CD4-positive, CD25-positive, alpha-beta regulatory T cell (primary cell): ENCODE measurements around the gene NTM. TPM values are rescaled to one million over a fixed set of nuclear protein-coding genes. Genes with fewer than 3 reads are reported as not detected.

ENCODE experiments used
- ATAC-seq, 2 donors: fragments of 150-1000 bp; cut with Tn5 transposase; one replicate each; pipeline ENCODE4 v1.10.0; 2021; ENCODE audit warnings: low read depth in 2 of 2, moderate number of reproducible peaks in 2 of 2, moderate library complexity in 1 of 2
- DNase-seq, 3 donors: peaks; one replicate each; pipeline versions ENCODE4 v3.0.0 to v3.0.0-alpha.2; 2012 to 2022; ENCODE audit warnings: mixed read lengths in 1 of 3
- H3K27ac ChIP-seq: one replicate; pipeline ENCODE4 v1.7.0; 2013; ENCODE audit warnings: mild to moderate bottlenecking, low read length; ENCODE audit not compliant: insufficient read depth, poor library complexity, severe bottlenecking
- H3K27me3 ChIP-seq: one replicate; pipeline ENCODE4 v1.7.0; 2013; ENCODE audit warnings: low read length; ENCODE audit not compliant: control insufficient read depth, insufficient read depth
- H3K36me3 ChIP-seq: one replicate; pipeline ENCODE4 v1.7.0; 2013; ENCODE audit warnings: mild to moderate bottlenecking, low read length, moderate library complexity; ENCODE audit not compliant: control insufficient read depth, insufficient read depth
- H3K4me1 ChIP-seq: 2 replicates; pipeline ENCODE4 v1.7.0; 2013; ENCODE audit warnings: mild to moderate bottlenecking, low read length; ENCODE audit not compliant: insufficient read depth, control insufficient read depth, poor library complexity, severe bottlenecking
- H3K4me3 ChIP-seq: one replicate; pipeline ENCODE4 v1.7.0; 2013; ENCODE audit warnings: low read depth, mild to moderate bottlenecking, low read length, moderate library complexity
- H3K9me3 ChIP-seq, 2 experiments: 1 replicate in 1 of 2; 2 replicates in 1 of 2; pipeline ENCODE4 v1.7.0; 2013; ENCODE audit warnings: low read length in 2 of 2, mild to moderate bottlenecking in 1 of 2, moderate library complexity in 1 of 2; ENCODE audit not compliant: control insufficient read depth in 2 of 2
- H3K27ac Mint-ChIP-seq, 3 donors: one replicate each; pipeline ENCODE4 v1.8.0; 2020 to 2022; ENCODE audit warnings: mild to moderate bottlenecking in 3 of 3, mixed read lengths in 3 of 3, moderate library complexity in 2 of 3
- H3K27me3 Mint-ChIP-seq: one replicate; pipeline ENCODE4 v1.8.0; 2022; ENCODE audit warnings: mild to moderate bottlenecking, mixed read lengths
- H3K36me3 Mint-ChIP-seq: one replicate; pipeline ENCODE4 v1.8.0; 2020; ENCODE audit warnings: mixed read lengths
- H3K4me1 Mint-ChIP-seq, 4 donors: one replicate each; pipeline ENCODE4 v1.8.0; 2020 to 2022; ENCODE audit warnings: mixed read lengths in 4 of 4, mild to moderate bottlenecking in 1 of 4
- H3K4me3 Mint-ChIP-seq, 4 donors: one replicate each; pipeline ENCODE4 v1.8.0; 2020 to 2022; ENCODE audit warnings: mild to moderate bottlenecking in 4 of 4, mixed read lengths in 4 of 4, moderate library complexity in 3 of 4
- H3K9me3 Mint-ChIP-seq, 7 donors: one replicate each; pipeline ENCODE4 v1.8.0; 2020 to 2022; ENCODE audit warnings: mixed read lengths in 7 of 7, mild to moderate bottlenecking in 3 of 7, moderate library complexity in 2 of 7
- polyA plus RNA-seq, 4 donors: library from polyadenylated mRNA; unstranded; fragments of 300-500 nt; fragmentation: Illumina TruSeq; gene quantifications; one replicate each; pipeline ENCODE4 v1.2.3, GENCODE V29; 2021
- total RNA-seq: library from RNA; stranded (reverse); gene quantifications from one replicate; pipeline ENCODE4 v1.2.3, GENCODE V29; 2022

NTM gene
- total and polyA plus RNA-seq, 5 donors from 2014 or later: 1.3 TPM; not detected in 4

DNA sequence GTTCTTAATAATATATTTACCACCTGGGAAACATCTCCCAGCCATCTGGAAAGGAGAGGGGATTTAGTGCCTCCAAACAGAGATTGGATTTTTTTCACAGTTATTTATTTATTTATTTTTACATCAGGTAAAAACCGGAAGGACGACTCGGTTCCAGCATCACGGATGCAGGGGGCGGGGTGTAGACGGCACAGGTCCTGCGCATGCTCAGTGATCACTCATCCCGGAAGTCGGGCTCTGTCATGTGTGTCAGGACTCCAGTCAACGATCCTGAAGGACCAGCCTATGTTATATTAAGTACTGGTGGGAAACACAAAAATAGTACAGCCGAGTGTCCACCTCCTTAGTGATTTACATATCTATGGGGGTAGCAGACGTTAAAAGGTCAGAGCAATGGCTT, 467.6 kb downstream of the NTM start:
- Histone ChIP-seq H3K27ac (no peak overlapping the region), H3K9me3 (peaks cover 0 to 3% of the 10 kb centered on the region in 2 experiments), H3K36me3 (no peaks in the 10 kb centered on the region), H3K27me3 (no peaks in the 10 kb centered on the region), H3K4me3 (no peak overlapping the region), H3K4me1 (no peaks in the 10 kb centered on the region)
- Mint-ChIP-seq H3K27ac (no peak overlapping the region), H3K9me3 (peaks cover 0 to 8% (median 4%) of the 10 kb centered on the region in 7 donors), H3K27me3 (no peaks in the 10 kb centered on the region), H3K4me3 (no peak overlapping the region), H3K36me3 (no peaks in the 10 kb centered on the region), H3K4me1 (no peaks in the 10 kb centered on the region)
- no peak for DNase-seq
- ATAC-seq: no peak

DNA sequence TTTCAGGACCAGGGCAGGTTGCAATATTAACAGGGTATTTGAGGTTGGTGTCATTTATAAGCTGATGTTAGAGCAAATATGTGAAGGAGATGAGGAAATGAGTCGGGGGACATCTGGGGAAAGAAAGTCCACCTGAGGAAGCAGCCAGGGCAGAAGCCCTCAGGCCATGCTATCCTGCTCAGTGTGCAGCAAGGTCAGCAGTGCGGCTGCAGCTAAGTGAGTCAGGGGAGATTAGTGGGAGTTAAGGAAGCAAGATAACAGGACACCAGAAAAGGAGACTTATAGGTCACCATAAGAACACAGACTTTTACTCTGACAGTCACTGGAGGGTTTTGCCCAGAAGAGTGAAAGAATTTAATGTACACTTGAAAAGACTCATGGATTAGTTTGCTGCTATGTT, 468.9 kb downstream of the NTM start:
- Histone ChIP-seq H3K36me3 (no peaks in the 10 kb centered on the region), H3K4me3 (no peak overlapping the region), H3K4me1 (no peaks in the 10 kb centered on the region), H3K27me3 (no peaks in the 10 kb centered on the region), H3K27ac (no peak overlapping the region), H3K9me3 (peaks cover 0 to 3% of the 10 kb centered on the region in 2 experiments)
- Mint-ChIP-seq H3K4me1 (no peaks in the 10 kb centered on the region), H3K36me3 (no peaks in the 10 kb centered on the region), H3K9me3 (peaks cover 0 to 8% (median 4%) of the 10 kb centered on the region in 7 donors), H3K4me3 (no peak overlapping the region), H3K27ac (no peak overlapping the region), H3K27me3 (peaks cover 5% of the 10 kb centered on the region)
- DNase-seq (no peak), ATAC-seq (no peak)

DNA sequence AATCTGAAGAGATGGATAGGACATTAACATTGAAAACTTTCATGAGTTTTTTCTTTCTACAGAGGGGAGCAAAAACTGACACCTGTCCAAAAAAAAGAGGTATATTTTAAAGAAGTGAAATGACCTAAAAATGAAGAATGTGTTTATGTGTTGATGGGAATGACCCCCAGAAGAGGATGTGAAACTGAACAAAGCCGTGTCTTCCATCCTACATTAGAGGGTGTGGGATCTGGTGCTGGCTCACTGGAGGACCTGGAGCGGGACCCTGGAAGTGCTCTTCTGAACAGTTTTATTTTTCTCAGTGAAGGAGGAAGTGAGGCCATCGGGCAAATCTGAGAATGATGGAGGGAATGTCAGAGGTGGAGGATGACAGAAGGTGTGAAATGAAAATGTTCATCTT, 470.1 kb downstream of the NTM start:
- no peaks in the 10 kb centered on the region for H3K36me3 Mint-ChIP-seq
- Histone ChIP-seq H3K27me3 (no peaks in the 10 kb centered on the region), H3K9me3 (peaks cover 0 to 3% of the 10 kb centered on the region in 2 experiments), H3K4me1 (no peaks in the 10 kb centered on the region), H3K36me3 (no peaks in the 10 kb centered on the region), H3K27ac (no peak overlapping the region), H3K4me3 (no peak overlapping the region)
- peaks cover 5% of the 10 kb centered on the region for H3K27me3 Mint-ChIP-seq
- peaks cover 0 to 8% (median 3%) of the 10 kb centered on the region in 7 donors for H3K9me3 Mint-ChIP-seq
- no peak for ATAC-seq
- no peak overlapping the region for H3K4me3 Mint-ChIP-seq
- peak overlapping the region in 1 of 3 donors; percentile 52 for H3K27ac Mint-ChIP-seq
- H3K4me1 Mint-ChIP-seq: no peaks in the 10 kb centered on the region
- no peak for DNase-seq

DNA sequence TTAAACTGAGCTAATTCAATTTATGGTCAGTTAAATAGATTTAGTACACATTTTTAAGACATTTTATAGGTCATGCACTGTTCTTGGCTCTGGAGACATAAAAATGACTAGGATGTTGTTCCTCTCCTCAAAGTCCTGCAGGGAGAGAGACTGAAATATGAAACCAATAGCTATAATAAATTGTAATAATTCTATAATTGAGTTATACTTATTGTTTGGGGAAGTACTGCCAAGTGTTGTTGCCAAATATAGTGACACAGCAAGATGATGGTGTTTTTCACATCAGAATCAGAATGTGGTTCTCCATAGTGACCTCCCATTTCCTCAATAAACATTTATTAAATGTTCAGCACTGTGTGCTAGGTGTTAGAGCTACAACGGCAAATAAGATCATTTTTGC, 470.6 kb downstream of the NTM start:
- no peaks in the 10 kb centered on the region for H3K4me1 ChIP-seq
- H3K36me3 Mint-ChIP-seq: no peaks in the 10 kb centered on the region
- peaks cover 0 to 3% of the 10 kb centered on the region in 2 experiments for H3K9me3 ChIP-seq
- no peaks in the 10 kb centered on the region for H3K27me3 ChIP-seq
- H3K4me3 Mint-ChIP-seq: no peak overlapping the region
- ATAC-seq: no peak
- peaks cover 0 to 8% (median 2%) of the 10 kb centered on the region in 7 donors for H3K9me3 Mint-ChIP-seq
- H3K27ac Mint-ChIP-seq: peak overlapping the region in 1 of 3 donors; percentile 52
- no peaks in the 10 kb centered on the region for H3K4me1 Mint-ChIP-seq
- H3K4me3 ChIP-seq: no peak overlapping the region
- H3K27ac ChIP-seq: no peak overlapping the region
- H3K27me3 Mint-ChIP-seq: peaks cover 5% of the 10 kb centered on the region
- DNase-seq: no peak
- no peaks in the 10 kb centered on the region for H3K36me3 ChIP-seq

DNA sequence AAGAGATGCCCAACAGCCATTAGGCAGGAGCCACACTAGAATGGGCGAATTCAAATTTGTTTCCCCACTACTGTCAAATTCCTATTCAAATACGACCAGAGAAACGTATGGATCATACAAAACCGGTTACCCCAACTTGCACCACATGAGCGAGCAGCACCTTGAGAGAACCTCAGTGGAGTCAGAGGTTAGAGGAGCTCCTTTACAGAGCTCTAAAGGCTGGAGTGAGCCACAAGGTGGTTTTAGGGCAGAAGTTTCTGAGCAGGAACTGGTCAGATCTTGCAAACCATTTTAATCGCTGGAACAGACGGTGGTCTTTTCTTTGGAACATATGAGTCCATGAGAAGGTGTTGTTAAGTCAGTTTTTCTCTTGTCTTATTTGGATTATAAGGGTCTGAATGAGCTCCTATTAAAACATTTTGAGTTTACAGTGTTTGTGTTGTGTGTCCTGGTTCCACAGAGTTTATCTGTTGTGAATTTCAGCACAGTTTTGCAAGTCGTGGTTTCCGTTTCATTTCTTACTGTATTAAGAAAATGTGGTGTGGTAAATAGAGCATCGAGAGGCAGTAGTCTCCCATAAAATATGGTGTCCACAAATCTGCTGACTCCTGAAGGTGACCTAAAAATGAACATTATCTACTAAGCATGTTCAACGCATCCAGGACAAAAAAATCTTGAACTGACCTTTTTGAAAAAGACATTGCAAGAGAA, 471.7 kb downstream of the NTM start:
- peaks cover 0 to 3% of the 10 kb centered on the region in 2 experiments for H3K9me3 ChIP-seq
- Mint-ChIP-seq H3K27ac (no peak overlapping the region), H3K4me3 (no peak overlapping the region), H3K9me3 (peaks cover 0 to 8% (median 2%) of the 10 kb centered on the region in 7 donors), H3K27me3 (peaks cover 5% of the 10 kb centered on the region), H3K4me1 (no peaks in the 10 kb centered on the region), H3K36me3 (no peaks in the 10 kb centered on the region)
- H3K4me1 ChIP-seq: no peaks in the 10 kb centered on the region
- no peak overlapping the region for H3K4me3 ChIP-seq
- no peaks in the 10 kb centered on the region for H3K27me3 ChIP-seq
- no peaks in the 10 kb centered on the region for H3K36me3 ChIP-seq
- ATAC-seq: no peak
- no peak for DNase-seq
- H3K27ac ChIP-seq: no peak overlapping the region

DNA sequence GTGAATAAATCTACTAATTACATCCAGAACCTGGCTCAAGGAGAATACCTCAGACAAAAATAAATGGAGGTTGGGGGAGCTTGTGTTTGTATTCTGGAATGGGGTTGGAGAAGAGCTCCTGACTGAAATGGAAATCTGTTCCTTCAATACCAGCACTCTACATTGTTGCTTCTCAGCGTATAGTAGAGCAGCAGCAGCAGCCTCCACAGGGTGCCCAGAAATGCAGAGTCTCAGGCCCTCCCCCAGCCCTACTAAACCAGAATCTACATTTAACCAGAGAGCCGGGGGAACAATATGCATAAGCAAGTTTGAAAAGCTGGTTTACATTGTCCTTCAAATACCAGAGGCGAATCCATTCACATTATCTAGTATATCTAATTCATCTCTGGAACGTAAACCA, 474.8 kb downstream of the NTM start:
- Mint-ChIP-seq H3K4me1 (no peaks in the 10 kb centered on the region), H3K9me3 (peaks cover 0 to 4% (median 2%) of the 10 kb centered on the region in 7 donors), H3K27me3 (peaks cover 10% of the 10 kb centered on the region), H3K27ac (no peak overlapping the region), H3K36me3 (no peaks in the 10 kb centered on the region), H3K4me3 (no peak overlapping the region)
- Histone ChIP-seq H3K9me3 (no peaks in the 10 kb centered on the region), H3K27me3 (no peaks in the 10 kb centered on the region), H3K4me3 (no peak overlapping the region), H3K36me3 (no peaks in the 10 kb centered on the region), H3K4me1 (no peaks in the 10 kb centered on the region), H3K27ac (no peak overlapping the region)
- ATAC-seq (no peak), DNase-seq (no peak)

DNA sequence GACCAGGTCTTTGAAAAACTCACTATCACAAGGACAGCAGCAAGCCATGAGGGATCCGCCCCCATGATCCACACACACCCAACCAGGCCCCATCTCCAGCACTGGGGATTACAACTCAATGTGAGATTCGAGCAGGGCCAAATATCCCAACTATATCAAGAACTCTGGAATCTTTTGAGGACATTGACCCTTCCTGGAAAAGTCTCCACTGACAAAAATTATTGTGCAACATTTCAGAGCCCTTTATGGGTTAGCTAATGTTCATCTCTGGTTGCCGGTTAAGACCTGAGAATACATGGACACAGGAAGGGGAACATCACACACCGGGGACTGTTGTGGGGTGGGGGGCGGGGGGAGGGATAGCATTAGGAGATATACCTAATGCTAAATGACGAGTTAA, 479.1 kb downstream of the NTM start:
- no peaks in the 10 kb centered on the region for H3K36me3 ChIP-seq
- Mint-ChIP-seq H3K36me3 (no peaks in the 10 kb centered on the region), H3K27ac (no peak overlapping the region)

DNA sequence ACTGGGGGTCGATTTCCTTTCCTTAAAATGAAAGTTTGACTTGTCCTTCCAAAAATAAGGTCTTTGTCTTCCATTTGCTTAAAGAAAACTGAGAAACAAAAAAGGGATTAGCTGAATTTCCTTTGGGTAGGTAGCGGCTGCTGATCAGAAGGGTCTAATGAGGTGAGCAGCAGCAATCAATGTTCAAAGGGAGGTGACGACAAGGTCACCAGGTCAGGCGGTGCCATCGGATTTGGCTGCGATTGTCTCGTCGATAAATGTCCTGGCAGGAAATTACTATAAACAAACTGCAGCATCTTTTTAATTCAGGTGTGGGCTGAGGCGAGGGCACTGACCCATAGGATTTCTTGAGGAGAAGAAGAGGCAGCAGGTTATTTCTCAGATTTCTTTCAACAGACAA, 480.1 kb downstream of the NTM start:
- Histone ChIP-seq H3K4me3 (no peak overlapping the region), H3K4me1 (no peaks in the 10 kb centered on the region), H3K27me3 (no peaks in the 10 kb centered on the region), H3K9me3 (no peaks in the 10 kb centered on the region), H3K27ac (no peak overlapping the region), H3K36me3 (no peaks in the 10 kb centered on the region)
- Mint-ChIP-seq H3K9me3 (peaks cover 0 to 3% (median 0%) of the 10 kb centered on the region in 7 donors), H3K36me3 (no peaks in the 10 kb centered on the region), H3K4me3 (no peak overlapping the region), H3K4me1 (no peaks in the 10 kb centered on the region), H3K27me3 (peaks cover 6% of the 10 kb centered on the region), H3K27ac (no peak overlapping the region)
- DNase-seq (no peak), ATAC-seq (no peak)

More for the DNA sequence above, 479.1 kb downstream of the NTM start:
- Mint-ChIP-seq H3K4me1 (no peaks in the 10 kb centered on the region), H3K4me3 (no peak overlapping the region), H3K27me3 (peaks cover 6% of the 10 kb centered on the region), H3K9me3 (peaks cover 0 to 3% (median 0%) of the 10 kb centered on the region in 7 donors)
- Histone ChIP-seq H3K27me3 (no peaks in the 10 kb centered on the region), H3K27ac (no peak overlapping the region), H3K4me1 (no peaks in the 10 kb centered on the region), H3K4me3 (no peak overlapping the region), H3K9me3 (no peaks in the 10 kb centered on the region)
- no peak for ATAC-seq
- DNase-seq: no peak
